OCI-LY7 (cell line): ENCODE results near the gene NCKAP5. TPM values are rescaled to one million over a fixed set of nuclear protein-coding genes. Genes with fewer than 3 reads are reported as not detected.

Experiments
- BruUV-seq: library from RNA; stranded (reverse); fragments of 400-500 nt; replicated peaks from 2 replicates; lab custom pipeline; 2021; lab: Mats Ljungman, UMichigan
- CTCF ChIA-PET: fragments of 300-600 bp; sonication (Branson Sonifier 250); formaldehyde crosslinking; loops from one replicate; lab custom pipeline; 2022; ENCODE audit warnings: antibody characterized with exemption; ENCODE audit not compliant: unreplicated experiment; lab: Charles Lee
- POLR2A ChIA-PET: fragments of 300-600 bp; sonication (Branson Sonifier 250); formaldehyde crosslinking; loops from one replicate; lab custom pipeline; 2022; ENCODE audit warnings: antibody characterized with exemption; lab: Charles Lee
- DNase-seq: peaks from one replicate; pipeline ENCODE4 v3.0.0-alpha.2; 2015; ENCODE audit warnings: low spot score
- H2AFZ ChIP-seq: fragments of 200-600 bp; sonication (generic), shearing (Covaris generic); 2 replicates; pipeline ENCODE4 v1.6.1; 2014; ENCODE audit warnings: mild to moderate bottlenecking, antibody characterized with exemption, low read length, moderate library complexity
- H3K27ac ChIP-seq: fragments of 200-600 bp; sonication (generic); 2 replicates; pipeline ENCODE4 v1.5.1; 2014; ENCODE audit warnings: mixed run types, low read depth, mild to moderate bottlenecking, moderate library complexity, low read length, inconsistent platforms; ENCODE audit not compliant: poor library complexity, severe bottlenecking
- H3K36me3 ChIP-seq: fragments of 200-600 bp; sonication (generic); 2 replicates; pipeline ENCODE4 v1.6.1; 2014; ENCODE audit warnings: mild to moderate bottlenecking, antibody characterized with exemption, low read length, moderate library complexity, mixed read lengths; ENCODE audit not compliant: insufficient read depth
- H3K4me1 ChIP-seq: fragments of 200-600 bp; sonication (generic); 2 replicates; pipeline ENCODE4 v1.5.1; 2014; ENCODE audit warnings: mild to moderate bottlenecking, low read length; ENCODE audit not compliant: insufficient read depth, poor library complexity, severe bottlenecking
- H3K4me2 ChIP-seq: fragments of 200-600 bp; sonication (generic); 2 replicates; pipeline ENCODE4 v1.6.1; 2014; ENCODE audit warnings: mild to moderate bottlenecking, low read length
- H3K4me3 ChIP-seq: fragments of 200-600 bp; sonication (generic); 2 replicates; pipeline ENCODE4 v1.5.1; 2014; ENCODE audit warnings: mild to moderate bottlenecking, low read depth, low read length; ENCODE audit not compliant: poor library complexity, severe bottlenecking
- H3K79me2 ChIP-seq: fragments of 200-600 bp; sonication (generic); 2 replicates; pipeline ENCODE4 v1.6.1; 2016; ENCODE audit warnings: low read depth, mild to moderate bottlenecking, low read length, moderate library complexity, mixed read lengths; ENCODE audit not compliant: insufficient read depth
- H3K9me2 ChIP-seq: fragments of 200-600 bp; sonication (generic); 2 replicates; pipeline ENCODE4 v1.6.1; 2016; ENCODE audit warnings: mild to moderate bottlenecking, low read length, mixed read lengths; ENCODE audit not compliant: insufficient read depth
- H3K9me3 ChIP-seq: fragments of 200-600 bp; sonication (generic); 2 replicates; pipeline ENCODE4 v1.6.1; 2014; ENCODE audit warnings: mild to moderate bottlenecking, mixed run types, low read length, mixed read lengths
- H4K20me1 ChIP-seq: fragments of 200-600 bp; sonication (generic); 2 replicates; pipeline ENCODE4 v1.6.1; 2014; ENCODE audit warnings: mild to moderate bottlenecking, antibody characterized with exemption, low read length, moderate library complexity, mixed read lengths; ENCODE audit not compliant: insufficient read depth
- EZH2phosphoT487 ChIP-seq: fragments of 200-600 bp; sonication (generic); IDR thresholded peaks from 2 replicates; pipeline ENCODE4 v1.6.1; 2018; ENCODE audit warnings: low read depth, borderline replicate concordance, mild to moderate bottlenecking, mixed run types, antibody characterized with exemption, low read length, moderate library complexity, mixed read lengths
- intact Hi-C: fragments of 100-400 bp; cut with micrococcal nuclease; formaldehyde crosslinking; loops from one replicate; pipeline ENCODE4 v1.10.0; 2022; ENCODE audit not compliant: unreplicated experiment
- total RNA-seq, 2 experiments: library from RNA; depleted of rRNA in 1 of 2; stranded (reverse); fragments of >200 nt in 1 of 2; shearing (Covaris generic) in 1 of 2; gene quantifications; 2 replicates each; pipeline ENCODE4 v1.2.3, GENCODE V29; 2014 to 2022
- TF ChIP-seq, protein P1 (sequence below): fragments of 200-600 bp; sonication (generic); conservative IDR thresholded peaks from 2 replicates; pipeline ENCODE4 v1.5.1; 2014; ENCODE audit warnings: mild to moderate bottlenecking, antibody characterized with exemption, low read length, moderate library complexity, mixed read lengths

The NCKAP5 gene
- total RNA-seq, 2 experiments from 2014 or later: not detected

DNA sequence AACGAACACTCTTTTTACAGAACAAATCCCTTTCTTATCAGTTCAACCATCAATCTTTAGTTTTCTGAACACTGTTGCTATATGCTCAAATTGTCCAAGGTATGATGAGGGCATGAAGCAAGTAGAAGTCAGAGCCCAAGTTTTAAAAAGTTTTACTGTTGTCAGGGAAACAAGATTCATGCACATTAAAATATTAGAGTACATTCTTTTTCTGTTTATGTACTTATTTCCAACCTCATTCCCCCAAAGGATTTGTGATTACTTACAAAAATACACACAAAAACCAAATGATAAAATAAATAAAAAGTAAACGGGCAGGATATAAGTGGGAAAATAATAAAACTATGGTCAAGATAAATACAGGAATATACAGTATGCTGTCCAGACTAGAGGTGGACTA is 15.4 kb downstream of the NCKAP5 start:
- DNase-seq: no peak
- no peak for TF ChIP-seq EZH2phosphoT487
- TF ChIP-seq, protein P1, sequence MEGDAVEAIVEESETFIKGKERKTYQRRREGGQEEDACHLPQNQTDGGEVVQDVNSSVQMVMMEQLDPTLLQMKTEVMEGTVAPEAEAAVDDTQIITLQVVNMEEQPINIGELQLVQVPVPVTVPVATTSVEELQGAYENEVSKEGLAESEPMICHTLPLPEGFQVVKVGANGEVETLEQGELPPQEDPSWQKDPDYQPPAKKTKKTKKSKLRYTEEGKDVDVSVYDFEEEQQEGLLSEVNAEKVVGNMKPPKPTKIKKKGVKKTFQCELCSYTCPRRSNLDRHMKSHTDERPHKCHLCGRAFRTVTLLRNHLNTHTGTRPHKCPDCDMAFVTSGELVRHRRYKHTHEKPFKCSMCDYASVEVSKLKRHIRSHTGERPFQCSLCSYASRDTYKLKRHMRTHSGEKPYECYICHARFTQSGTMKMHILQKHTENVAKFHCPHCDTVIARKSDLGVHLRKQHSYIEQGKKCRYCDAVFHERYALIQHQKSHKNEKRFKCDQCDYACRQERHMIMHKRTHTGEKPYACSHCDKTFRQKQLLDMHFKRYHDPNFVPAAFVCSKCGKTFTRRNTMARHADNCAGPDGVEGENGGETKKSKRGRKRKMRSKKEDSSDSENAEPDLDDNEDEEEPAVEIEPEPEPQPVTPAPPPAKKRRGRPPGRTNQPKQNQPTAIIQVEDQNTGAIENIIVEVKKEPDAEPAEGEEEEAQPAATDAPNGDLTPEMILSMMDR: no peak
- no peaks in the 10 kb centered on the region for H3K4me1 ChIP-seq
- no peaks in the 10 kb centered on the region for H3K36me3 ChIP-seq
- intact Hi-C loops: no loop called here
- no peaks in the 10 kb centered on the region for H3K79me2 ChIP-seq
- no peak overlapping the region for H3K4me2 ChIP-seq
- BruUV-seq: no TSS peak
- H3K9me3 ChIP-seq: no peaks in the 10 kb centered on the region
- H2AFZ ChIP-seq: no peak overlapping the region
- no peaks in the 10 kb centered on the region for H3K9me2 ChIP-seq
- no peaks in the 10 kb centered on the region for H4K20me1 ChIP-seq
- H3K4me3 ChIP-seq: no peak overlapping the region
- ChIA-PET POLR2A (no interaction called here), CTCF (no interaction called here)
- no peak overlapping the region for H3K27ac ChIP-seq

DNA sequence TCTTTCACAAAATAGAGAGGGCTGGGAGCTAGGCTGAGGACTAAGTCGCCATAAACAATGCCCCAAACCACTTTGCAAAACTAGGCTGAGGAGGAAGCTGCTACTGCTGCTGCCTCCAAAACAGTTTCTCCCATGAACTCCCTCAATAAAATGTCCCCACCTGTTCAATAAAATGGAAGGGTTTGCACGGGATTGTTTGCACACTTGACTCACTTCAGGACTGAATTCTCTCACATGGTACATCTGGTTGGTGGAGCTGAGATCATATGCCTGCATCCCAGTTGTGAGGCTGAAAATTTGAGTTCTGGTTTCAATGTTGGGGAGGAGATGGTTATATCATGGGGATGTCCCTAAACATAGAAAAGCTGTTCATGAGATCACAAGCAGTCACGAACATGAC is 26.5 kb downstream of the NCKAP5 start:
- ChIA-PET CTCF (no interaction called here), POLR2A (no interaction called here)
- intact Hi-C loops: no loop called here
- no peak for TF ChIP-seq EZH2phosphoT487
- TF ChIP-seq, protein P1: no peak
- H3K9me2 ChIP-seq: no peaks in the 10 kb centered on the region
- DNase-seq: no peak
- no peaks in the 10 kb centered on the region for H3K36me3 ChIP-seq
- no peak overlapping the region for H3K27ac ChIP-seq
- H2AFZ ChIP-seq: no peak overlapping the region
- no peak overlapping the region for H3K4me2 ChIP-seq
- H4K20me1 ChIP-seq: no peaks in the 10 kb centered on the region
- H3K9me3 ChIP-seq: no peaks in the 10 kb centered on the region
- H3K79me2 ChIP-seq: no peaks in the 10 kb centered on the region
- no peaks in the 10 kb centered on the region for H3K4me1 ChIP-seq
- no TSS peak for BruUV-seq
- no peak overlapping the region for H3K4me3 ChIP-seq

DNA sequence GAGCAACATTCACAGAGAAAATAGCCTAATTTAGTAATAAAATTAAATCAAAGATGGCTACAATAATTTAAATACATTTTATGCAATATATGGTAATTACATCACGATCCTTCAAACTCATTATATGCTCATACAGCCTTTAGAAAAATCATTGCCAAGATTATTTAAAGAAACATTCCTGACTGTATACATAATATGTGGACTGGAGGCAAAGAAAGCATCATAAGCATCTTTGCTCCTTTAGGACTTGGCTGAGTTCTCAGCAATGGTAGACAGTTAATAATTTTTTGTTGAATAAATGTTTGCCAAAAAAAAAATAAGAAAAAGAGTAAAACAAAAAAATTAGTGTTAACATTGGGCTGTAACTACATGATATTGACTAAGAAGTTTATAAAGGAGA is 26.9 kb downstream of the NCKAP5 start:
- Histone ChIP-seq H3K79me2 (no peaks in the 10 kb centered on the region), H3K4me3 (no peak overlapping the region), H3K4me1 (no peaks in the 10 kb centered on the region), H4K20me1 (no peaks in the 10 kb centered on the region), H3K9me3 (no peaks in the 10 kb centered on the region), H3K9me2 (no peaks in the 10 kb centered on the region), H3K27ac (no peak overlapping the region), H2AFZ (no peak overlapping the region), H3K4me2 (no peak overlapping the region), H3K36me3 (no peaks in the 10 kb centered on the region)
- no peak for TF ChIP-seq EZH2phosphoT487
- TF ChIP-seq, protein P1: no peak
- no peak for DNase-seq
- intact Hi-C loops: no loop called here
- ChIA-PET CTCF (no interaction called here), POLR2A (no interaction called here)
- BruUV-seq: no TSS peak
